ENCODE data around the gene COL12A1.

DNA sequence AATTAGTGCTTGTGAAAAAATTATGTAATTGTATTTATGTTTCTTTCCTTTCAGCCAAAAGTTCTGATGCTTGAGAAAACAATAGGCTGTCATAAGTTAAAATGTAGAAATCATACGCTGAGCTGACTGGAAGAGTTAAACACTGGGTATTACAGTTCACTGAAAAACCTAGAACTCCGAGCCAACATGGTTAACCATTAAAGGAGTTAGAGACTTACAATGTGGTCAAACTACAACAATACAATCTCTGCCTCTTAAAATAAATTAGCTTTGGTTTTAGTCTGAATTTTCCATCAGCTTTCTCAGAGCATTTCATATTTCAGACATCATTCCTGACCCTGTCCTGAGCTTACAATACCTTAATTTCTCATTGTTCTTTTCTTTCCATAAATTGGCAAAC is 91.0 kb downstream of the COL12A1 start:
- TF ChIP-seq, protein P1, sequence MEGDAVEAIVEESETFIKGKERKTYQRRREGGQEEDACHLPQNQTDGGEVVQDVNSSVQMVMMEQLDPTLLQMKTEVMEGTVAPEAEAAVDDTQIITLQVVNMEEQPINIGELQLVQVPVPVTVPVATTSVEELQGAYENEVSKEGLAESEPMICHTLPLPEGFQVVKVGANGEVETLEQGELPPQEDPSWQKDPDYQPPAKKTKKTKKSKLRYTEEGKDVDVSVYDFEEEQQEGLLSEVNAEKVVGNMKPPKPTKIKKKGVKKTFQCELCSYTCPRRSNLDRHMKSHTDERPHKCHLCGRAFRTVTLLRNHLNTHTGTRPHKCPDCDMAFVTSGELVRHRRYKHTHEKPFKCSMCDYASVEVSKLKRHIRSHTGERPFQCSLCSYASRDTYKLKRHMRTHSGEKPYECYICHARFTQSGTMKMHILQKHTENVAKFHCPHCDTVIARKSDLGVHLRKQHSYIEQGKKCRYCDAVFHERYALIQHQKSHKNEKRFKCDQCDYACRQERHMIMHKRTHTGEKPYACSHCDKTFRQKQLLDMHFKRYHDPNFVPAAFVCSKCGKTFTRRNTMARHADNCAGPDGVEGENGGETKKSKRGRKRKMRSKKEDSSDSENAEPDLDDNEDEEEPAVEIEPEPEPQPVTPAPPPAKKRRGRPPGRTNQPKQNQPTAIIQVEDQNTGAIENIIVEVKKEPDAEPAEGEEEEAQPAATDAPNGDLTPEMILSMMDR (conservative IDR thresholded peaks at IDR 0.05 in 1 of 2, IDR thresholded peaks at IDR 0.05 in 1 of 2; ENCODE audit: low read depth in 1 of 2, low read length in 2 of 2), result no peak
- no peak for TF ChIP-seq EZH2 (IDR thresholded peaks at IDR 0.05; ENCODE audit: low read length, missing control alignments)
